GM19238 (cell line): ENCODE measurements around the gene NFYB.
A peak's percentile ranks its signal among the peaks of the same experiment; 100 is the strongest.
"Not testable (repeated sequence)": the region's sequence is repeated elsewhere in the genome, so short reads cannot be mapped to it uniquely, and the experiment has no call there.

Experiments used
- DNase-seq: peaks from one replicate; pipeline ENCODE4 v3.0.0; 2011; ENCODE audit warnings: low spot score; ENCODE audit not compliant: insufficient read length

The NFYB gene

GRCh38 chr12:104163028-104163427, 25.0 kb upstream of the NFYB start:
- DNase-seq = not testable (repeated sequence)

GRCh38 chr12:104155711-104156555, 17.9 kb upstream of the NFYB start:
- no peak for DNase-seq

GRCh38 chr12:104154806-104155205, 16.8 kb upstream of the NFYB start:
- no peak for DNase-seq

- no peak for DNase-seq
Measured at GRCh38 chr12:104154286-104154685, 16.3 kb upstream of the NFYB start.

GRCh38 chr12:104152685-104153241, 14.8 kb upstream of the NFYB start:
- no peak for DNase-seq

- no peak for DNase-seq
Measured at GRCh38 chr12:104150416-104150815, 12.4 kb upstream of the NFYB start.

- no peak for DNase-seq
Measured at GRCh38 chr12:104147346-104147745, 9.3 kb upstream of the NFYB start.

- no peak for DNase-seq
Measured at GRCh38 chr12:104143918-104144317, 5.9 kb upstream of the NFYB start.

GRCh38 chr12:104143002-104143401, 5.0 kb upstream of the NFYB start:
- DNase-seq = no peak

- DNase-seq = no peak
Measured at GRCh38 chr12:104142543-104142942, 4.5 kb upstream of the NFYB start.

- DNase-seq = no peak
Measured at GRCh38 chr12:104138797-104139152, 765 bp upstream of the NFYB start.

GRCh38 chr12:104137001-104137901, 759 bp downstream of the NFYB start:
- DNase-seq = peak; percentile 36

GRCh38 chr12:104136577-104136976, 1.4 kb downstream of the NFYB start:
- no peak for DNase-seq

GRCh38 chr12:104134882-104135281, 3.1 kb downstream of the NFYB start:
- DNase-seq = no peak

- DNase-seq = no peak
Measured at GRCh38 chr12:104133866-104134265, 4.1 kb downstream of the NFYB start.

- DNase-seq = no peak
Measured at GRCh38 chr12:104133321-104133720, 4.7 kb downstream of the NFYB start.

GRCh38 chr12:104132351-104132956, 5.6 kb downstream of the NFYB start:
- no peak for DNase-seq

GRCh38 chr12:104131609-104132008, 6.4 kb downstream of the NFYB start:
- DNase-seq = no peak

- DNase-seq = no peak
Measured at GRCh38 chr12:104130760-104131159, 7.2 kb downstream of the NFYB start.

- DNase-seq = no peak
Measured at GRCh38 chr12:104126548-104126947, 11.5 kb downstream of the NFYB start.

GRCh38 chr12:104122298-104122697, 15.7 kb downstream of the NFYB start:
- DNase-seq = no peak

GRCh38 chr12:104121001-104121400, 17.0 kb downstream of the NFYB start:
- DNase-seq = no peak
